ENCODE measurements around the gene NDST1.

NDST1 gene

DNA sequence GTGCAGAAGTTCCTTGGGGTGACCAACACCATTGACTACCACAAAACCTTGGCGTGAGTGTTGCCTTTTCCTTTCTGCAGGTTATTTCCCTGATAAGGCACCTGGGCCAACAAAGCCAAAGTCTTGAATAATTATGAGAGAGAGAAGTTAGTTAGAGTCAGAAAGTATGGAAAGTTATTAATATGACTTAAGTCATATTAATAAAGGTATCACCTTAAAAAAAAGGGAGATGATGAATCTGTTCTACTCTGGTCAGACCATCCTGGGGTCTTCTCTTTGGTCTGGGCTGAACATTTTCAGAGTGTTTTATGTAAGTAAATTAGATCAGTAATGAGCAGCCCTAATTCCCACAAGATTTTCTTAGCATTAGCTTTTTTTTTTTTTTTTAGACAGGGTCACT is 41.8 kb downstream of the NDST1 start:
- DNase-seq = no peak

DNA sequence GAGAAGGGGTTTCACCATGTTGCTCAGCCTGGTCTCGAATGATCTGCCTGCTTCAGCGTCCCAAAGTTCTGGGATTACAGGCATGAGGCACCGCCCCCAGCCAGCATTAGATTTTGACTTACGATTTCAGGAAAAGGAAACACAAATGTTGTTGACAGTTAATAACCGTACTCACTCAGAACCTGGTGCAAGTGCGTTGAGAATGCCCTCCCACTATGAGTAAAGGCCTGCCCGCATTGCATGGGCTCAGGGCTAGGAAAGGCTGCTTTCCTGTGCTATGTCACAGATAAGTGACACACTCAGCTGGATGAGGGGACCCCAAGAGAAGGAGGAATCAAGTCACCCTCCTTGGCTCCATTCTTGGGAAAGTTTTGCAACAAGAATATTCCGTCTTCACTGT is 42.4 kb downstream of the NDST1 start:
- no peak for DNase-seq

DNA sequence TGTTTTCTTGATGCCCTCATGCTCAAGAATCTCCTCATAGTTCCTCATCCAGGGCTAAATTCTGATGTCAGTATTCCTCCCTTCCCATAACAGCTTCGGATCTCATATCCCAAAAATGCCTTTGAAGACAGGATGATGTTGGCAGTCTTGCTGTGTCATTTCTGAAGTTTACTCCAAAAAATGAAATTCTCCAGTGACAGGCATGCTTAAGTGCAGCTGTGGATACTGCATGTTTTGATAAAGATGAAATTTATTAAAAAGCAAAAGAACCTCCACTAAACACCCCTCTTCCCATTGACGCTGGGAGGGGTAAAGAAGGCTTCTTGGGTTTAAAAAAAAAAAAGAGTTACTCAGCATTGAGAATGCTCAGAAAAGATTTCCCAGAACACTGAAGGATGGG is 43.1 kb downstream of the NDST1 start:
- no peak for DNase-seq

DNA sequence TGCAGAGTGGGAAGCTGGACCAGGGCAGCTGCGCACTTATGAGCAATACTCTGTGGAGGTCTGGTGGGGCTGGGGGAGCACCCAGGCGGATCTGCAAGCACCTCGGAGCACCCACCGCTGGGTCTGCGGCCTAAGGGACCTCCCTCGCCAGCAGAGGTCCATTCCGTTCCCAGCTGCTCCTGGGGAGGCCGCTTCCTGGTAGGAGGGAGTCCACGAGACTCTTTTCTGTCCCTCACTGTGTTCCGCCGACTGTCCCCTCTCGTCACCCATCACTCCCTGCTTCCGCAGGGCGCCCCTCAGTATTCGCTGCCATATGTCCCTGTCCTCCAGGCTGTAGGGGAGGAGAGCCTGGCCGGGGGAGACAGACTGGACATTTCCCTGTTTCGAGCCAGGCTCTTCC is 45.5 kb downstream of the NDST1 start:
- no peak for DNase-seq

DNA sequence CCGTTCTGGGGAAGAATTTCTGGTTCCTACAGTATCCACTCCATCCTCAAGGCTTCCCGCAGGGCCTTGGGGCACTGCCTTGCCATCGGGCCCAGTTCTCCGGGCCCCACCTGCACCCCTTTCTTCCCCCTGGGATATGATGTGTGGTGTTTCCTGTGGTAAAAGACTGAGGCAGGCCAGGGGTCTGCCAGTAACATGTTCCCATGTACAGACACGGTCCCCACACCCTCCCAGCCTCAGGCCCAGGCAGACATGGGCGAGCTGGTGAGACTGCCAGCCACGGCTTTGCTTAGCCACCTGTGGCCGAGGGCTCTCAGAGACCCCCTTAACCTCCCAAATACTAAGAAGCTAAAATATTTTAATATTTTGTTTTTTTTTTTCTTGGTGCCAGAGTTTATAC is 46.0 kb downstream of the NDST1 start:
- no peak for DNase-seq

DNA sequence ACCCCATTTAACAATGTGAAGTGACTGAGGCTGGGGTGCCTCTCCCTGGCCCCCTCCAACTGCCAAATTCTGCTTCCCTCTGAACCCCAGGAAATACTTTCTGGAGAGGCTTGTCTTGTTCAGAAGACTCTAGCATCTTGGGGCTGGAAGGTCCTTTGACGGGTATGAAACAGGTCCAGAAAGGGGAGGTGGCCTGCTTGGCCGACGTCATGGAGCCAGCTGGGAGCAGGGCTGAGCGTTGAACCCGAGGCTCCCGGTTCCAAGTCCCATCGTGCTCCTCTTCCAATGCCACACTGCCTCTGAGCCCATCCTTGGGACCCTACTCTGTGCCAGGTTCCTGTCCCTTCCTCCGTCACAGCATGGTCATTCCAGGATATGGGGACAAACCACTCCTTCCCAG is 46.9 kb downstream of the NDST1 start:
- DNase-seq = no peak

DNA sequence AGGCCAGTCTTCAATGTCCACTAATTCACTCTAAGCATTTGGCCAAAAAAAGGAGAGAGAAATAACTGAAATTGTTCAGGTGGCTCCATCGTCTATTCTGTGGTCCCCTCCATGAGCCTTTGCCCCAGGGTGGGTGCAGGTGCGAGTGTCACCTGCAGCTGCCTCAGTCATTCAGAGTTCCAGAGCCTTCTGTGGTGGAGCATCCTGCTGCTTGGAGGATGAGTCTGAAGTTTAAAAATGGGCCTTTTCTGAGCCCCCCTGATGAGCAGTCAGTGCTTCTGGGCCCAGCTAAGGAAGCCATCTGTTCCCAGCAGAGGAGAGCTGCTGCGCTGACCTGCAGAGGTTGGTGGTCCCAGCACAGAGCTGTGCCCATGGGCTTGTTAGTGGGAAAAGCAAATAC is 48.2 kb downstream of the NDST1 start:
- no peak for DNase-seq

DNA sequence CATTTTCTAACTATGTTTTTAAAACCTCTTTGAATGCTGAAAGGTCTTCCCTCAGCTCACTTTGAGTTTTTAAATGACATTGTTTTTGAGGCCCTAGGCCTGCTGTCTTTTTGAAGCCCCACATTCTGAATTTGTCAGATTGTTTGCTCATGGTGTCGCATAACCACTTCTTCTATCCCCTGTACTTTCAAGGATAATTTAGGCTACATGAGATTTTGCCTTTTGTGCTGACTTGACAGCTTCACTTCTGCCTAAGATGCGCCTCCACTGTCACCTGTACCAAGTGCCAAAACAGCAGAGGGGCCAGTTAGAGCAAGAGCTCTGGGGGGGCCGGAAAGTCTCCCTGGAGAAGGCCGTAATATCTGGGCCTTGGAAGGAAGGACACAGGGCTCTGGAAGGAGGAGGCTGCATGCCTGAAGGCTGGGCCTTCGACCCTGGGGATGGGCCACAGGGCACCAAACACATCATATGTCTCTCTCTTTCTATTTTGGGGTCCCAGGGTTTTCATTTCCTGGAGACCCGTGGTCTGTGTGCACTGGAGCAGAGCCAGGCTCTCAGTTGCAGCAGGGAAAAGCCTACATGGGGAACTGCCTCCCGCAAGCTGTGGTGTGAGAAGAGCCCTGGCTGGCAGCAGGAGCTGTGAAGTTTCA is 49.1 kb downstream of the NDST1 start:
- peak; percentile 62 to 72 for DNase-seq

DNA sequence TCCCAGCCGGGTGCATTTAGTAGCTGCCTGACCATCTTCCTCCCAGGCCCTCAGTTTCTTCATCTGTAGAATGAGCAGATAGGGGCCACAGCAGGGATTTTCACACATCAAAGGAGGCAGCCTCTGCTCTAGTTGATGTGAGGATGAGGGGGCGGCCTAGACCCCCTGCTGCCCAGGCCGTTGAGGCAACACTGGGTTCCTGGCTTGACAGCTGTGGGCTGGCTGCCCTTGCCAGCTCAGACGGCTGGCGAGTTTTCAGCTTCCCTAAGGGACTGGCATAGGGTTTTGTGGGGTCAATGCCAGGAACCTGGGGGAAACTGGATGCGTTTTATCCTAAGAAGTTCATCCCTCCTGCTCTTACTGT is 49.6 kb downstream of the NDST1 start:
- no peak for DNase-seq

DNA sequence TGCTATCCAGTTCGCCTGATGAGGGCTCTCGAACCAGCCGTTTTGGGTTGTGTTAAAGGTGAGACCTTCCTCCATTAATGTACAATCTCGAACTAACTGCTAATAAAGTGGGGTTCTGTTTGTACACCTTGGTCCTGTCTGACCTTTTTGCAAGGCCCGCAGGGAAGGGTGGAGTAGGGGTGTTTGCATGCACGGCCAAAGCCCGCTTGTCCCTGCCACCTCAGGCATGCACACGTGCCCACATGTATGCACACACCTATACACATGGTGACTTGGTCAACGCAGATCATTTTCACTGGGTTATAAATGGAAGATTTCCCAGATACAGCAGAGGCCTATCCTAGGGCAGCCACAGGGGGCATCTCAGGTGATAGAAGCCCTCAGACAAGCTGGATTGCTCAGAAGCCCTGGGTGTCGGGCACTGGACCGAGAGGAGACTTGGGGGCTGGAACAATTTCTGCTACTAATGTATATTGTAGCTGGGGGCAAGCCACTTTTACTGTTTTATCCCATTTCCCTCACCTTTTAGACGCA is 50.2 kb downstream of the NDST1 start:
- DNase-seq = no peak

DNA sequence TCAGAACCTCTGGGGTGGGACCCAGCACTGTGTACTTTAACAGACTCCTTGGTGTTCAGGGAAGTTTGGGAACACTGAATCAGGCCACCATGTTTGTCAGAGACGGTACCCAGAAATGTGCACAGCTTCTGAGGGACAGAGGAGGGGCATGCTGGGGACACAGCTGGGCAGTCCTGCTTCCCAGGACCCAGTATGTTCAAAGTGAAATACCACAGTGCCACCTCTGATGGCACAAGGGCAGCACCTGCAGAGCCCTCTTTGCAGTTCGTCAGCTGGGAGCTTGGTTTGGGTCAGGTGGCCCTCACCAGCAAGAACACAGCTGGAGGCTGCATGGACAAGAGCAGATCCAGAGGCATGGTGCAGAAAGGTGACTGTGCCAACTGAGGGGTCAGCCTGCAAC is 51.2 kb downstream of the NDST1 start:
- no peak for DNase-seq

DNA sequence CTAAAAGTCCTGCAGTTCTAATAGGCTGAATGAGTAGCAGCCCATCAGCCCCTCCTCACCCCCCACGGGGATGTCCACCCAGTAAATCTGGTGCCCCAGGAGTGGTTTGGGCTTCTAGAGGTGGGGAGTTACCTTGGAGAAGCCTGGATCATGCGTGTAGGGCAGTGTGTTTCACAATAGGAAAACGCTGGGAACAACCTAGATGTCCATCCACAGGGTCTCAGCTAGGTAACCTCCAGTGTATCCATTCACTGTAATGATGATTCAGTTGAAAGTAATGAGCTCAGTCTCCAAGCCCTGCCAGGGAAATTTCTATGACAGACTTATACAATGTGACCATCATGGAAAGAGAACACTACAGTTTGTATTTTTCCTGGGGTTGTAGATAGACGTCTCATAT is 51.8 kb downstream of the NDST1 start:
- DNase-seq = no peak

DNA sequence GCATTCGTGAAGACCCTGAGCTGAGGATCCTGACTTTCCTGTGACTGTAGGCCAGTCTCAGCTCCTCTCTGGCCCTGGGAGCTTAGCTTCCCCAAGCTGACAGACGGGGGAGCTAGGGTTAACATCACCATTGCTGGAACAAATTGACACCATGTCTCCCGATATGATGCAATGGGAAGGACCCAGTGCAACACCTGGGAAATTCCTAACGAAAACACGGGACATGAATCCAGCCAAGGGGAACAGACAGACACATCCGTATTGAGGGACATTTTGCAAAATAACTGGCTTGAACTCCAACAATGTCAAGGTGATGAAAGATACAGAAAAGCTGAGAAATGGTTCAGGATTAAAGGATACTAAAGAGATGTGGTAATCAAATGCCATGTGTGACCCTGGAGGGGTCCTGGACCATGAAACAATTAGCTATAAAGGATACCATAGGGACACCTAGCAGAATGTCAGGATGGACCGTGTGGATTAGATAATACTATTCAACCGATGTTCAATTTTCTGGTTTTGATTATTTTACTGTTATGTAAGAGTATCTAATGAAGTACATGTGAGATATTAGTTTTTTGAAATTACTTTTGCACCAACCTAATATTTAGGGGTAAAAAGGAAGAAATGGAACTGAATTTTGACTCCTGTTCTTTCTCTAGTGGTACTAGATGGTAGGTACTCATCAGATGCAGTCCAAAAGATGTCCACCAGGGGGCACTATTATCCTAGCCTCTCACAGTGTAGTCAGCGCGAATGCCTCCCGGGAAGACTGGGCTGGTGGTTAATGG is 52.7 kb downstream of the NDST1 start:
- peak; percentile 73 to 84 for DNase-seq

DNA sequence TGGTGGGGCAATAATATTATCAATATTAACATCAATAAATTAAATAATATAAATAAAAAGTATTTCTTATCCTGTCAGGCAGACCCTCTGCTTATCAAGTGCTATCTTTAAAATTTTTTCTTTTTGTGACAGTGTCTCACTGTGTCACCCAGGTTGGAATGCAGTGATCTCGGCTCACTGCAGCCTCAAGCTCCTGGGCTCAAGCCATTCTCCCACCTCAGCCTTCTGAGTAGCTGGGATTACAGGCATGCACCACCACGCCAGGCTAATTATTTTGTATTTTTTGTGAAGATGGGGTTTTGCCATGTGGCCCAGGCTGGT is 53.2 kb downstream of the NDST1 start:
- no peak for DNase-seq

DNA sequence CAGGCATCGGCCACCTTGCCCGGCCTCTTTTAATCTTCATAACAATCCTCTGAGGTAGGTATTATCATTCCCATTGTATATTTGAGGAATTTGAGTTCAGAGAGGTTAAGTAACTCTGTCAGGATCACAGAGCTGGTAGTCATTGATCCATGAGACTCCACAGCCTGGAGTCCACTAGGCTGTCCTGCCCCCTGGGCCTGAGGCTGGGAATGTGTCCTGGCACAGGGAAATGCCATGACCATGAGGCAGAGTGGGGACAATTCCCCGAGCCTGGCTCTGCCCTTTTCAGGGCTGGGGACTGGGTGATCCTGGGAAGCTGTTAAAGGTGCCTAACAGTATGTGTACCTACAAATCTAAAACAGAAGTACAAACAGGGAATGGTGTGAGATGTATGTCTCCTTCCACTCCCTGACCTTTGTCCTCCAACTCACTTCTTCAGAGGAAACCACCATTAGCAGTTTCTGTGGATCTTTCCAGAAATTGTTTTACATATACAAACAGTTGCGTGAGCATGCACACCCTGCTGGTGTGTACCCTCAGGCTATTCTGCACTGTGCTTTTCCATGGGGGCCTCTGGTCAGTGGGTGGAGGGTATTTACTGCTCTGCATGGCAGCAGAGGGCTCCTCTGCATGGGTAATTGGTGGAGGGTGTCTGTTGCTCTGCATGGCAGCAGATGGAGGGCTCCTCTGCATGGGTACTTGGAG is 53.8 kb downstream of the NDST1 start:
- DNase-seq = no peak

DNA sequence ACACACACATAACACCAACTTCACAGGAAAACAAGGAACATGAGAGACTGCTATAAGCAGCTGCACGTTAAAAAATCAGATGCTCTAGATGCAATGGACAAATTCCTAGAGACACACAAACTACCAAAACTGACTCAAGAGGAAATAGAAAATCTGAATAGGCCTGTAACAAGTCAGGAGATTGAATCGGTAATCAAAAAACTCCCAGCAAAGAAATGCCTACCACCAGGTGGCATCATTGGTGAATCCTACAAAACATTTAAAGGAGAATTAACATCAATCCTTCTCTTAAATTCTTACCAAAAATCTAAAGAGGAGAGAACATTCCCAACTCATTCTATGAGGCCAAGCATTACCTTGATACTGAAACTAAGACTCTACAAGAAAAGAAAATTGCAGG is 54.9 kb downstream of the NDST1 start:
- DNase-seq = peak; percentile 57 to 74

DNA sequence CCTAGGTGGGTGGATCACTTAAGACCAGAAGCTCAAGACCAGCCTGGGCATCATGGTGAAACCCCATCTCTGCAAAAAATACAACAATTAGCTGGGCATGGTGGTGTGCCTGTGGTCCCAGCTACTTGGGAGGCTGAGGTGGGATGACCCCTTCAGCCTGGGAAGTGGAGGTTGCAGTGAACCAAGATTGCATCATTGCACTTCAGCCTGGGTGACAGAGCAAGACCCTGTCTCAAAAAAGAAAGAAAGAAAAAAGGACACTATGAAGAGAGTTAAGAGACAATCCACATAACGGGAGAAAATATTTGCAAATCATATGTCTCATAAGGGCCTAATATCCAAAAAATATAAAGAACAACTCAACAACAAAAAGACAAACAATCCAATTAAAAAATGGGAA is 57.9 kb downstream of the NDST1 start:
- DNase-seq = no peak

DNA sequence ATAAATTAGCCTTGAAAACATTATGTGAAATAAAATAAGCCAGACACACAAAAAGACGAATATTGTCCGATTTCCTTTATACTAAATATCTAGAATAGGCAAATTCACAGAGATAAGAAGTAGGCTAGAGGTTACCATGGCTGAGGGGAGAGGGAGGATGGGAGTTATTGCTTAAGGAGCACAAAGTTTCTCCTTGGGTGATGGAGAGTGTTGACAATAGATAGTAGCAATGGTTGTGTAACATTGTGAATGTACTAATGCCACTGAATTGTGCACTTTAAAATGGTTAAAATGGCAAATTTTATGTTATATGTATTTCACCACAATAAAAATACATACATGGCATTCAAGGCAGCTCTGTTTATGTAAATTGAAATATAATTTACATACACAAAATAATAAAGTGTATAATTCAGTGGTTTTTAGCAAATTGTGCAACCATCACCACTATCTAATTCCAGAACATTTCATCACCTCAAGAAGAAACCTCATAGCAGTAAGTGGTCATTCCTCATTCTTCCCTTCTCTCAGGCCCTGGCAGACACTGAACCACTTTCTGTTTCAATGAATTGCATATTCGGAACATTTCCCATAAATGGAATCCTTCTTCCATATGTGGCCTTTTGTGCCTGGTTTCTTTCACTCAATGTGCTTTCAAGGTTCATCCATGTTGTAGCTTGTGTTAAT is 59.2 kb downstream of the NDST1 start:
- DNase-seq = no peak

DNA sequence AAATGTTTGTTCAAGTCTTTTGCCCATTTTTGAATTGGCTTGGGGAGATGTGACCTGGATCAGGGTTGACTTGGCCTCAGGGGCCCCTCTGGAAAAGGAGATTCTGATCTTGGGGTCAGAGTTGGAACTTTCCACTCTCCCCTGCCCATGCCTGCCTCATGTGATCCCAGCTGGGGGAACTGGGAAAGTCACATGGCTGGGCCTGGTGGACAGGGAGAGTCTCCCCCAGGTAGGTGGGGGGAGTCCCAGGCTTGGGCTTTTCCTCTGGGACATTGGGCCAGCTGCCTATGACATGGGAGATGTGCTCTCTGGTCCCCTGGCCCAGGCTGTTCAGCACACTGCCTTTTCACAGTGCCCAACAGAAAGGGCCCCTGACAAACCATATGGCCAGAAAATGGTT is 60.7 kb downstream of the NDST1 start:
- DNase-seq = no peak

DNA sequence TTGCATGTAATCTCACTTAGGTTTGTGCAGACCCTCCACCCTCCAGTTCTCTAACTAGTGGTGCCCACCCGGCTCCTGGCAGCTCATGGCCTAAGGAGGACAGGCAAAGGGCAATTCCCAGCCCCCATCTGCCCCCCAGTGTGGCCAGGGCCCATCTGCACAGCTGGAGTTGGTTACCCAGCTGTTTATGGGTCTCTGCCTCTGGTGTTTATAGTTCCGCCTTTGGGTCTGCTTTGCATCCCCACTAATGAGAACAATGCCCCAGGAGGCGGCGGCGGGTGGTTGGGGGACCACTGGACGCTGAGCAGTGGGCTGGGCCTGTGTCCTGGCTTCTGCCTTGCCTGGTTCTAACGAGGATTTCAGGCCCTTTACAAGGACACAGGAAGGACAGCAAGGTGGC is 62.4 kb downstream of the NDST1 start:
- no peak for DNase-seq

DNA sequence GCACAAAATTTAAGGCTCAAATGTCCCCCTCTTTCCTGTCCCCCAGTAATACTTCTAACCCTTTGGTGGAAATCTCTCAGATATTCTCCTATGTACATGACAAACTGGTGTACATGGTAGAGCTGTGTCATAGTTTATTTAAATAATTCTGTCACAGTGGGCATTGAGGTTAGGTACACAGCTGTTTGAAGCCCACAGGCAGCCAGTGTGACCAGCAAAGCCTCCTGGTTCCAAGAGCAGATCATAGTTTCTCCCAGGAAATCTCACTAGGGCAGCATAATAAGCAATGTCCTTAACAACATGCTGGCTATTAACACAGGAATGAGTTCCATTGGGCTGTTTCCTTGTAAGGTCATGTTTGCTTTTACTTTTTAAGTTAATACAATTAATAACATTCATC is 63.9 kb downstream of the NDST1 start:
- DNase-seq = no peak

DNA sequence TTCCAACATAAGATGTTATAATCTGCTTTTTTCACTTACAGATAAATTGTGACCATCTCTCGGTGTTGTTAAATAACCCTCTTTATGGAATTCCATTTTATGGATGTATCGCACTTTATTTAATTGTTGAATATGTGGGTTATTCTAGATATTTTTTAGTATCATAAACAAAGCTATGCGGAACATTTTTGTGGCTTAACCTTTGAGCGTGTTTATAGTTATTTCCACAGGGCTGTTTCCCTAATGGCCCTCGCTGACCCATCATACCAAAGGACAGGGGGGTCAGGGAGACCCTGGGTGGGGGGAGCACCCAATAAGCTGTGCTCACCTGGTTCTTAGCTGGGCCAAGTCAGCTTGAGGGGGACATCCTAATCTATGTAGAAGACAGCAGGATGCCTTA is 65.3 kb downstream of the NDST1 start:
- no peak for DNase-seq

Measured in Kasumi-1 (cell line).